GM12892 (cell line): ENCODE data around the gene OR9Q1.

ENCODE experiments used
- POLR2A ChIP-seq: IDR thresholded peaks from 2 replicates; pipeline ENCODE4 v1.6.1; 2011; ENCODE audit warnings: low read depth, low read length, control low read depth
- TAF1 ChIP-seq: IDR thresholded peaks from 2 replicates; pipeline ENCODE4 v1.6.1; 2011; ENCODE audit warnings: low read depth, mild to moderate bottlenecking, control low read depth, low read length, borderline replicate concordance

- TF ChIP-seq POLR2A (no peak), TAF1 (no peak)
These were observed 141.9 kb downstream of the OR9Q1 start for GRCh38 chr11:58165504-58166106.
